RWPE1 (cell line): ENCODE data around the gene SRM.
"Not testable (repeated sequence)": the region's sequence is repeated elsewhere in the genome, so short reads cannot be mapped to it uniquely, and the experiment has no call there.

Source experiments
- CTCF ChIA-PET: fragments of 350-600 bp; sonication (Branson Sonifier 250); formaldehyde crosslinking; extraction: SDS; loops from one replicate; lab custom pipeline; 2021; lab: Yijun Ruan, JAX
- POLR2A ChIA-PET: fragments of 400-600 bp; formaldehyde crosslinking; extraction: SDS; loops from one replicate; lab custom pipeline; 2020; ENCODE audit warnings: antibody characterized with exemption; ENCODE audit not compliant: low non-redundant PET; lab: Yijun Ruan, JAX
- DNase-seq: peaks from one replicate; pipeline ENCODE4 v3.0.0; 2012; ENCODE audit warnings: low spot score
- H3K27ac ChIP-seq: fragments of 450-650 bp; 2 replicates; pipeline ENCODE4 v1.5.1; 2017
- CTCF ChIP-seq: fragments of 450-650 bp; conservative IDR thresholded peaks from 2 replicates; pipeline ENCODE4 v1.5.1; 2017; ENCODE audit warnings: low read depth, mild to moderate bottlenecking

SRM gene

GRCh38 chr1:11065796-11066195, 6.0 kb upstream of the SRM start:
- no peak for DNase-seq
- no peak for TF ChIP-seq CTCF
- H3K27ac ChIP-seq, result peak overlapping the region; percentile 6; the same call in 1 of the 2 replicates
- ChIA-PET CTCF (interaction anchor here (0.6 to 0.8 kb wide), 3 partner anchors 28 to 97 kb away, joined by 3 to 4 read pairs (median 3); no protein-coding TSS in a partner anchor), POLR2A (no interaction called here)

DNA sequence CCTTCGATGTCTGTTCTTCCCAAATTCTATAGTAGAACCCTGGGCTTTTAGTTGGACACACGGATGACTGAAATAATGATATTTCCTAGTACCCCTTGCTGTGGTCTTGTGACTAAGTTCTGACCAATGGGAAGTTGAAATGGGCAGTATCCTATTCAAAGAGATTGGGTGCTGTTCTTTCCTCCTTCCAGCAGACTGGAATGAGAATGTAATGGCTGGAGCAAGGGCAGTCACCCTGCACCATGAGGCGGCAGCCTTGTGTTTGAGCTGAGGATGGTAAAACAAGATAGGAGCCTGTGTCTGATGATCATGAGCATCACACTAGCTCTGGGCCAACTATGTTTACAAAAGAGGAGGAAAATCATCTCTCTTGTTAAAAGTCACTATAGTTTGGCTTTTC, 5.1 kb upstream of the SRM start:
- no peak for DNase-seq
- no peak for TF ChIP-seq CTCF
- POLR2A ChIA-PET, result no interaction called here
- H3K27ac ChIP-seq, result no peak overlapping the region
- CTCF ChIA-PET, result interaction anchor here (0.6 to 0.8 kb wide), 2 partner anchors 27 to 103 kb away, joined by 4 to 7 read pairs; no protein-coding TSS in a partner anchor

- POLR2A ChIA-PET, DNase-seq: not testable (repeated sequence)
- CTCF ChIA-PET, result interaction anchor here (0.7 to 1.6 kb wide), 3 partner anchors 12 to 417 kb away, joined by 4 to 10 read pairs (median 4); no protein-coding TSS in a partner anchor
- peak overlapping the region; percentile 54 for H3K27ac ChIP-seq
- 0 out of 2 replicates have a peak, but pooled peaks have one; percentile 7 for TF ChIP-seq CTCF
These were observed 4.2 kb upstream of the SRM start for GRCh38 chr1:11063937-11064537.

DNA sequence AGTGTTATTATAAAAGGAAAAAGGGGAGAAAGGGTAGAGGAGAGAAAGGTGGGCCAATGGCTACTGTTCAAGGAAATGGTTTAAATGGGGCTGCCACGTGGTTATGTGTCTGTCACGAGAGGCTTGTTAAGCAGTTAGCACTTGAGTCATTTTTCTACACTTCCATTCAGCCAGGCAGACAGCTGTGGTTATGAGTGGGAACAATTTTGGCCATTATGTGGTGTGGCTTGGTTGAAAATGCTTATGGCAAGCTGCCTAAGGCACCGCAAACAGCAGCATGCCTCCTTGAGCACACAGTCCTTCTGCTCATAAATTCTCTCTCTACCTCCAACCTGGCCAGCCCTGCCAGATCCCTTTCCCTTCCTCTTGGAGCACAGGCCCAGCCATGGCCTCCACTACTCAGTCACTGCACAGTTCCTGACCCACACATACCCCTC, 3.2 kb upstream of the SRM start:
- peak overlapping the region; percentile 54 for H3K27ac ChIP-seq
- CTCF ChIA-PET, result interaction anchor here (1.6 kb wide), 1 partner anchor 25 kb away, joined by 10 read pairs; no protein-coding TSS in a partner anchor
- POLR2A ChIA-PET, result no interaction called here
- TF ChIP-seq CTCF, result no peak
- DNase-seq, result no peak

- POLR2A ChIA-PET, result no interaction called here
- CTCF ChIA-PET, result interaction anchor here (1.8 kb wide), 1 partner anchor 24 kb away, joined by 9 read pairs; no protein-coding TSS in a partner anchor
- no peak for TF ChIP-seq CTCF
- DNase-seq, result no peak
- H3K27ac ChIP-seq, result peak overlapping the region; percentile 76
These were observed 2.0 kb upstream of the SRM start for GRCh38 chr1:11061652-11062365.
